Adrenal gland (tissue), 12 donors: ENCODE data around the gene TRABD. TPM values are rescaled to one million over a fixed set of nuclear protein-coding genes. Genes with fewer than 3 reads are reported as not detected.

ENCODE experiments used
- DNase-seq, 7 donors: peaks; one replicate each; pipeline ENCODE4 v3.0.0-alpha.2; 2019 to 2020
- H3K27ac ChIP-seq, 5 donors: fragments of 200-600 bp; sonication (generic) in 4 of 5; 1 replicate in 3 of 5; 2 replicates in 2 of 5; pipeline versions ENCODE4 v1.5.1 to v1.8.0; 2016 to 2020; ENCODE audit warnings: mild to moderate bottlenecking in 1 of 5
- H3K27me3 ChIP-seq: fragments of 200-600 bp; 2 replicates; pipeline ENCODE4 v1.8.0; 2021
- H3K36me3 ChIP-seq, 2 donors: fragments of 200-600 bp; replicated peaks in 1 of 2; 1 replicate in 1 of 2; 2 replicates in 1 of 2; pipeline versions ENCODE4 v1.5.1 to v1.8.0; 2018 to 2022
- H3K4me1 ChIP-seq, 2 donors: fragments of 200-600 bp; replicated peaks in 1 of 2; 1 replicate in 1 of 2; 2 replicates in 1 of 2; pipeline versions ENCODE4 v1.5.1 to v1.8.0; 2018 to 2021
- H3K4me3 ChIP-seq, 4 donors: fragments of 200-600 bp; sonication (generic) in 3 of 4; one replicate each; pipeline ENCODE4 v1.5.1; 2016 to 2018
- H3K9me3 ChIP-seq, 3 donors: fragments of 200-600 bp; sonication (generic) in 1 of 3; replicated peaks in 1 of 3; 1 replicate in 2 of 3; 2 replicates in 1 of 3; pipeline versions ENCODE4 v1.5.1 to v1.8.0; 2016 to 2021
- CTCF ChIP-seq, 6 experiments: fragments of 450-650 bp in 4 of 6; fragments of 200-600 bp in 2 of 6; sonication (generic) in 1 of 6; IDR thresholded peaks; 1 replicate in 5 of 6; 2 replicates in 1 of 6; pipeline versions ENCODE4 v1.5.1 to v1.8.0; 2016 to 2021; ENCODE audit warnings: antibody characterized with exemption in 6 of 6, mild to moderate bottlenecking in 2 of 6, moderate library complexity in 1 of 6
- POLR2A ChIP-seq, 2 donors: fragments of 450-650 bp; IDR thresholded peaks; one replicate each; pipeline ENCODE4 v1.6.1; 2017; ENCODE audit warnings: antibody characterized with exemption in 2 of 2, mild to moderate bottlenecking in 2 of 2, moderate library complexity in 1 of 2
- WGBS, 4 donors: extraction: QIAGEN DNeasy Blood & Tissue Kit in 2 of 4; methylation state at CpG; one replicate each; pipeline versions ENCODE4 v1.1.5 to v1.1.7; 2013 to 2017; 5-methylcytosine and 5-hydroxymethylcytosine counted together
- intact Hi-C, 2 donors: fragments of 100-400 bp; cut with DNase I; formaldehyde crosslinking; loops; one replicate each; pipeline versions ENCODE4 v1.14.1 to v1.15.0; 2022 to 2023
- polyA plus RNA-seq, 3 donors: library from polyadenylated mRNA; stranded (reverse); fragments of 200-250 nt in 2 of 3; fragments of 350-450 nt in 1 of 3; fragmentation: Illumina TruSeq in 1 of 3; extraction: RNeasy Lipid Tissue Mini Kit (QIAGEN cat#74804) in 1 of 3; gene quantifications; one replicate each; pipeline ENCODE4 v1.2.3, GENCODE V29; 2013 to 2014
- total RNA-seq, 9 donors: library from RNA; depleted of rRNA in 4 of 9; stranded (reverse); fragments of >200 nt in 4 of 9; fragments of 120-200 nt in 1 of 9; fragmentation: NEBNext Ultra II Directional in 1 of 9; extraction: Animal tissue kit (Norgen Biotek cat#: 25700) in 1 of 9; gene quantifications; one replicate each; pipeline versions ENCODE4 v1.1.0 to v1.2.4, GENCODE V29; 2013 to 2023
- donor health status: healthy with polysubstance abuse.
- donor health status: Bipolar disorder and iron deficiency.
- donor health status: DM: yes; HTN: yes; CAD: no.
- donor health status: DM: no; HTN: no; CAD: no.
- donor health status: DM: no; HTN: no; CAD: no.
- donor health status: DM: yes; HTN: yes; CAD: no.

Gene TRABD
- total and polyA plus RNA-seq, 12 donors, result 3.0 to 79.0 (median 28.9) TPM

GRCh38 chr22:50197856-50198623, 12.3 kb downstream of the TRABD start:
- Histone ChIP-seq H3K27ac (no peak overlapping the region), H3K27me3 (no peaks in the 10 kb centered on the region), H3K4me3 (no peak overlapping the region), H3K4me1 (peaks cover 22 to 23% of the 10 kb centered on the region in 2 donors), H3K9me3 (no peaks in the 10 kb centered on the region), H3K36me3 (peaks cover 0 to 21% of the 10 kb centered on the region in 2 donors)
- no peak for TF ChIP-seq CTCF (IDR thresholded peaks at IDR 0.05)
- no peak for TF ChIP-seq POLR2A (IDR thresholded peaks at IDR 0.05)
- intact Hi-C loops, result no loop called here
- WGBS, 4 donors, result 89 to 94% (median 94%) methylated on average over 16 to 61 of the region's 61 CpGs
- DNase-seq, result peak in 1 of 7 donors; percentile 35

DNA sequence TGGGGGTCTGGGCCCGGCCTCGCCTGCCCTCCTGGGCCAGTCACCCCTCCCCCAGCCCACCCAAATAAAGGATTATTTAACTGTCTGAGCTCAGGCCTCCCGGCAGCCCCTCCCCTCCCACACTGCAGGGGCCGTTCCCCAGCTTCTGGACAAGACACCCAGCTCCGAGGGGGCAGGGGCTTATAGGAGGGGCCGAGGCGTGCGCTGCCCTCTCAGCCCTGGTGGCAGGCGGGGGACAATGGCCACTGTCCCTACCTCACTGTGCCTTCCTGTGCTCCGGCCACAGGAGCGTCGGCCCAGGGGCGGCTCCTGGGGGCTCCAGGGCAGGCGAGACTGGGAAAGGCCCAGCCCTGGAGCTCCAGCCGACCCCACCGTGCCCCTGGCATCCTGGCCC, 12.9 kb downstream of the TRABD start:
- no peak for TF ChIP-seq CTCF (IDR thresholded peaks at IDR 0.05)
- no peak for DNase-seq
- Histone ChIP-seq H3K4me3 (no peak overlapping the region), H3K9me3 (no peaks in the 10 kb centered on the region), H3K4me1 (peaks cover 22 to 23% of the 10 kb centered on the region in 2 donors), H3K27ac (no peak overlapping the region), H3K27me3 (no peaks in the 10 kb centered on the region), H3K36me3 (peaks cover 0 to 20% of the 10 kb centered on the region in 2 donors)
- intact Hi-C loops, result no loop called here
- WGBS, 4 donors, result 80 to 91% (median 88%) methylated on average over 1 to 16 of the region's 16 CpGs

DNA sequence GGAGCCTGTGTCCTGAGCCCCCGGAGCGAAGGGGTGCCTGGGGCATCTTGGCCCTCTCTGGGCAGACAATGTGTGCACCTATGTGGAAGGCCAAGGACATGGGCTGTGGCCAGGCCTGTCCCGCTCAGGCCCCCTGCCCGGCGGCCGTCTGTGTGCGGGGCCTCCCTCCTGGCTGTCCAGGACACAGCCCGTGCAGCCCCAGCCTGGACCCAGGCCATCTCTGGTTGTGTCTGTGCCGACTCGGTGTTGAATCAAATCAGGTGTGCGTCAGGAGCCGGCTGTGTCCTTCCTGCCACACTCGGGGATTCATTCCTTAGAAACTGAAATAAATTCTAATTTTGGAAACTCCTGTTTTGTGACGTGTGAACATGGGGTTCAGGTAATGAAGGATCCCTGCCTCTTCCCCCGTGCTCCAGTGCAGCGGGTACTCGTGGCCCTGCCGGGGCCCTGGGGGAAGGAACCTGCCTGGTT, 13.6 kb downstream of the TRABD start:
- Histone ChIP-seq H3K36me3 (peaks cover 0 to 13% of the 10 kb centered on the region in 2 donors), H3K4me1 (peaks cover 22 to 23% of the 10 kb centered on the region in 2 donors), H3K27ac (peak overlapping the region in 2 of 5 donors; percentile 52 to 95), H3K9me3 (no peaks in the 10 kb centered on the region), H3K27me3 (no peaks in the 10 kb centered on the region), H3K4me3 (no peak overlapping the region)
- intact Hi-C loops, result no loop called here
- no peak for TF ChIP-seq CTCF (IDR thresholded peaks at IDR 0.05)
- TF ChIP-seq POLR2A (IDR thresholded peaks at IDR 0.05), result no peak
- 66 to 84% (median 78%) methylated on average over 8 to 18 of the region's 18 CpGs for WGBS, 4 donors
- peak in 2 of 7 donors; percentile 42 to 80 for DNase-seq

- Histone ChIP-seq H3K27ac (peak overlapping the region in 3 of 5 donors; percentile 27 to 95 (median 73)), H3K4me3 (peak overlapping the region in 2 of 4 donors; percentile 59 to 71), H3K27me3 (no peaks in the 10 kb centered on the region), H3K4me1 (peaks cover 22 to 23% of the 10 kb centered on the region in 2 donors), H3K9me3 (no peaks in the 10 kb centered on the region), H3K36me3 (peaks cover 0 to 7% of the 10 kb centered on the region in 2 donors)
- no peak for TF ChIP-seq CTCF (IDR thresholded peaks at IDR 0.05)
- no peak for TF ChIP-seq POLR2A (IDR thresholded peaks at IDR 0.05)
- 9 to 25% (median 13%) methylated on average over 11 to 34 of the region's 34 CpGs for WGBS, 4 donors
- DNase-seq, result peak in 4 of 7 donors; percentile 38 to 50 (median 40)
- intact Hi-C loops, result no loop called here
Observed at GRCh38 chr22:50199829-50200460, 14.2 kb downstream of the TRABD start.
